HG03135 (cell line): Measurements from ENCODE around the gene TMBIM1.

Experiments used
- ATAC-seq: cut with Tn5 transposase; IDR thresholded peaks from one replicate; pipeline ENCODE4 v1.9.1; 2021; ENCODE audit warnings: mild to moderate bottlenecking, moderate library complexity; ENCODE audit not compliant: unreplicated experiment

Gene TMBIM1

DNA sequence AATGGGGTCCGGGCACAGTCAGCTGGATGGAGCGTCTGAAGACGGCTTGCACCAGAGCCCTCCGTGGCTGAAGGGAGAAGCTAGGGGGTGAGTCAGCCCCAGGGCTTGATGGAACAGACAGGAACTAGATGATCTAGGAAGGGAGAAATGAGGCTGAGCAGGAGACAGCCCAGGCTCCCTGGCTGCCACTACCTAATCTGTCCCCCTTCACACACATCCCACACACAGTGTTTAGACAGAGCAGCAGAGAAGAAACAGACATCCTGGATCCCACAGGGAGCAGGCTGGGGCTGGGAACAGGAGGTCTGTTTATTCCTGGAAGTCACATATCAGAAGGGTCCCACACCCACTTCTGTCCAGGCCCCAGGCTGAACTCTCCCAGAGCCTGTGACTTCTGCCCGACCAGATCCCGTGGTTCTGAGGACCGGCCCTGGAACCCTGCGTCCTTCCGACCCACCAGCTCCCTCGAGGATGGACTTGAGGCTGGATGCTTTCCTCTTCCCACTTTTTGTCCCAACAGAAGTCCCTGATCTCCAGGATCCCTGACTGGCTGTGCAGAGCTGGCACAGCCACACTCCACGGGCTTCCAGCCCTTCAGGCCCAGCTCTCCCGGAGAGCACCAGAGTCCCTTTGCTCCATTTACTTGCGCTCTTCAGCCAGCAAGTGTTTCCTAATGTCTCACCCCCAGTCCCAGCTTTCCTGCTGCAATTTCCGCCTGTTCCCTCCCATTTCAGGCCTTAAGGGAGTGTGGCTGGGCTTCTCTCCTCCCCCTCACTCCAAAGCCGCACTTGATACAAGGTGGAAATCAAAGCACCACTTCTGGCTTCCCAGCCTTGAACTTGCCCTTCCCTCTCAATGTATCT lies 33.0 kb downstream of the TMBIM1 start:
- no peak for ATAC-seq

DNA sequence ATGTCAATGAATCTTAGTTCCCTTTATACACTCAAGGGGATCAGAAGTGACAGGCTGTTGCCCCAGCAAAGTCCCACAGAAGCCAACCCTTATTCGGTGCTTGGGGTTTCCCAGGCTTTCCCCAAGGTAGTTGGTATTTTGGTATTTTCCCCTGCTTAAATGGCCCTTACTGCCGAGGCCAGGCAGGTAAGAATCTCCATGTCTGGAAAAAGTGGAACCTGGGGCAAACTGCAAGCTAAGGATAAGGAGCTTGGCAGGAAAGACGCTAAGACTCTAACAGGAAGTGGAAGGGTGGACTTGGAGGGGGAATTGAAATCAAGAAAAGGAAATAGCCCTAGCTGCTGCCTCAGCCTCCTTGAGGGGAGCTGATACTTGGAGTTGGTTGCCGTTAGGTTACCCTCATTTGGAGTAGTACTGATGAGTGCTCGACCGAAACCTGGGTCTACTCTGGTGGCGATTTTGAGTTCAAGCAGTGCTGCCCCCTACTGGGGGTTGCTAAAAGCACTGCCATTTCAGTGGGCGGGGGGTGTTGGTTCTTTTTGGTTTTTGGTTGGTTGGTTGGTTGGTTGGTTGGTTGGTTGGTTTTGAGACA lies 34.8 kb downstream of the TMBIM1 start:
- peak; percentile 73 for ATAC-seq

DNA sequence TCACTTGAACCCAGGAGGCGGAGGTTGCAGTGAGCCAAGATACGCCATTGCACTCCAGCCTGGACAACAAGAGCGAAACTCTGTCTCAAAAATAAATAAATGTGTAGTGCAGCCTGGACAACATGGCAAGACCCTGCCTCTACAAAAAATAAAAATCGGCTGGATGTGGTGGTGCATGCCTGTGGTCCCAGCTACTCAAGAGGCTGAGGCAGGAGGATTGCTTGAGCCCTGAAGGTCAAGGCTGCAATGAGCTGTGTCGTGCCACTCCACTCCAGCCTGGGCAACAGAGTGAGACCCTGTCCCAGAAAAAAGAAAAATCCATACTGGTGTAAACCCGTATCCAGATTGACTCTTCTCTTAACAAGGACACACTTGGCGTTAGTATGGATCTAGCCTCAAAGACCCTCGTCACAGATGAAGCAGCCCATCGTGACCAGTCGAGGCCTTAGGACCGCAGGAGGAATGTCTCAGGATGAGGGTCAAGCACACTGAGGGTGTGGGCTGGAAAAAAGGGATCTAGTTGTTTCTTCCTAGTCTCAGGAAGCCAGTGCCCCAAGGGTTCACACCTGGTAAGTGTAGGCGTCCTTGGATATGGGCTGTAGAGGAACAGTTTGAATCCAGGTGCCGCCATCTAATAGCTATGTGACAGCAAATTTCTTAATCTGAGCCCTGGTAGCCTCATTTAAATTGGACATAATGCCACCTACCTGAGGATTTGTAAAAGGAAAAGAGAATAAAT lies 35.5 kb downstream of the TMBIM1 start:
- ATAC-seq = no peak

DNA sequence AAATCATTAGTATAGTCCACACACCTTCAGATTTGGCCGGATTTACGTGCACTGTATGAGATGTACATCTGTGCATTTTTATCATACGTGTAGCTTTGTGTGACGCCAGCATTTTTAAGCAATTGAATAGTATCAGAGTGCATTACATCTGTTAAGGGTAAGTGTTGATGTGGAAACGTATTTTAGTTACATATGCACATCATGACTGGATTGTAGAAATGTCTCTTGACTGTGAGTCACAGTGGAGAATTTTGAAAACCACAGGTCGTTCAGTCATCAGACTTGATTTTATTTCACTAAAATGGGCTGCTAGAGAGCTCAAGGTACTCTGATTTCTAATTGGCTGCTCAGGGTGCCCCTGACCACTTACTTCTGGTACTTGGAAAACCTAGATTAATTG lies 36.9 kb downstream of the TMBIM1 start:
- no peak for ATAC-seq

DNA sequence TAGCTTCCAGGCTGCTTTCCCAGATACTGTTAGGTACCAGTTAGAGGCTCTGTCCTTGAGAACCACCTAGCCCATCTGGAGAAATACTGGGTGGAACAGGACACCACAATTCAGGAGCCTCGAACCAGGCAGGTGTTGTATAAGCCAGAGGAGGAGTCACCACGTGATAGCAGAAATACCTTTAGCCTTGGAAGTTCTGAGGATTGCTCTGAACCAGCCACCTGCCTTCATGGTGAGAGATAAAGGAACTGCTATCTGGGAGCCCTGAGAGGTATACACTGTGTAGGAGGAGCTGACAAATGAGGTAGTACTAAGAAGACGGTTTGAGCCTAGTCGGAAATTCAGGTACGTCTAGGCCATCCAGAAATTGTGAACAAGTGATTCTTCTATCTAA lies 39.1 kb downstream of the TMBIM1 start:
- ATAC-seq = no peak

DNA sequence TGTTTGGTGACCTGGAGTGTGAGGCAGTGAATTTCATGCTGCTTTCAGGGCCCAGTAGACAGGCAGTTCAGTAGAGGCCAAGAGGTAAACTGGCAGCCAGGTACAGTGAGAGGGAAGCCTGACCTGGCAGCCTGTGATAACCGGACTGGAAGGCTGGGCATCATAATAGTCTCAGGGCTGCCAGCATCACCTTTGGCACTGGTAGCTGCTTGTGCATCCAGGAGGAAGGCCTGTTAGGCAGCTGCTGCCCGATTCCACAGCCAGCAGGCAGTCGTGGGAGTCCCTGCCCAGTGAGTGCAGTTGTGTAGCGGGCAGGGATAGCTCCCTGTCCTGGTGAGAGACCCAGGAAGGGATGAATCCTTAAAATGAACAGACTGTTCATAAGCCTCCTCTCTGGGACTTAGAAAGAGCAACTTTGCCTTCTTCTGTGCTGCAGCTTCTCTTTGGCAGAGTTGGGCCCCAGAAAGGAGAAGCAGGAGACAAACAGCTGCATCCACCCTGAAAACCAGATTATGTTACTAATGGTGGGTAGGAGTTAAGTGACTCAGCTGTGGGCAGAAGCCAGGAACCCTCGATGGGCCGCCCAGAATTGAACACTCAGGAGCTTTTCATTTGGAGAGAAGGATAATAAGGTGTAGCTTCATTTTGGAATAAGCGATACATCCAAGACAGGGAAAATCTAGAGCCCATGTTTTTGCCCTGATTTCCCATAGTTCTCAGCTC lies 39.6 kb downstream of the TMBIM1 start:
- ATAC-seq = no peak

DNA sequence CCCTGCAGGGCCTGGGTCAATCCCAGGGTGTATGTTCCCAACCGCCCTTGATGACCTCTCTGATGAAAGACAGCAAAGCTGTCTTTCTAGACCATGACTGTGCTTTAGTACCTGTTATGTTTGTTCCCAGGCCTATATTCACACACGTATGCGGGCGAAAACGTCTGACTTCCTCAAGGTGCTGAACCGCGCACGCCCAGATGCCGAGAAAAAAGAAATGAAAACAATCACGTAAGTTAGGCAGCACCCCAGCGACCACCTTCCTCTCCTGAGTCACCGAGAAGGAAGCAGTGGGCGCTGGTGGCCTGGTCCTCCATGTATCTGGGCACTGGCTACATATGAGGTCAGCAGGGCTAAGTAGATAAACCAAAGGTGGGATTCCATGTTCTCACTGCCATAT lies 42.6 kb downstream of the TMBIM1 start:
- no peak for ATAC-seq

DNA sequence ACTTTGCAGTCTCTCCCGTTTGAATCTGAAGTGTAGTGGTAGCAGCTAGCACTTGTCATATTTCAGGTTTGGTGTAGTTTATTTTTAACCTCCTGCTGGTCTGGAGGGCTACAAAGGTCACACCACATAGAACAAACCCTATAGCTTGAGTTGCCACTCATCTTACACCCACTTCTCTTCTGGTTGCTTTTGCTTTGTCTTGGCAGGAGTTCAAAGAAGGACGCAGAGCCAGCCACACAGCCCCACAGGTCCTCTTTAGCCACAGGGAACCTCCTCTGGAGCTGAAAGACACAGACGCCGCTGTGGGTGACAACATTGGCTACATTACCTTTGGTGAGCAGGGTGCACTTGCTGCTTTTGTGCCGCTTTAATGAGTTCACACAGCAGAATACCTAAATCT lies 47.1 kb downstream of the TMBIM1 start:
- ATAC-seq = no peak

DNA sequence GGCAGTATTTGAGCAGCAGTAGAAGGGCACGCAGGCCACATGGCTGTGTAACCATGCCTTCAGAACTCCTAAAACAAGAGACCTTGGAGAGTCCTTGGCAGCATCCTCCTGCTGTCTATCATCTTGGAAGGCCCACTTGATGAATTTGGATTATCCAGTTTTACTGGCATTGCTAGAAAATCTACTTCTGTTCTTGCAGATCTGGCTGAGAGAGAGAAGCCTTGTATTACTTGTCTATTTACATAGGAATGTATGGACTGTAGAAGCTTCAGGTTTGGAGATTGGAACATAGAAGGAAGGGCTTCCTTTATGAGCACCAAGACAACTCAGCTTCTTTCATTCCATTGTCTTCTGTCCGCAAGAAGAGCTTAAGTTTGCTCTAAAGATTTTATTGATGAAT lies 47.6 kb downstream of the TMBIM1 start:
- no peak for ATAC-seq

DNA sequence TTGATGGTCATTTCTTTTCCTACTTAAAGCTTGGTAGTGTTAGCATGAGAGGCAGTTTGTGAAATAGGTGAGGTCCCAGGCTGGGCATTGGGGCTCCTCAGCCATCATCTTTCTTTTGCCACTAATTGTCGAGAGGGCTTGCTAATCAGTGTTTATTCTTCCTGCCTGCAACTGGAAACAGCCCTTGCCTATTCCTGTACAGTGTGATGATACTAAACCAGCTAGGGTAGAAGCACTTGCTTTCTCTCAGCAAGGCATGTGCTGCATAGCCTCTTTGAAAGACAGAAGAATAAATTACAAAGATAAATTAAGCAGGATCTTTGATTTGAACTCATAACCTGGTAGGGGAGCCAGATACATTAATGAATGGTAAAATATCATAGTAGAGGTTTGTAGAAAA lies 48.1 kb downstream of the TMBIM1 start:
- no peak for ATAC-seq

DNA sequence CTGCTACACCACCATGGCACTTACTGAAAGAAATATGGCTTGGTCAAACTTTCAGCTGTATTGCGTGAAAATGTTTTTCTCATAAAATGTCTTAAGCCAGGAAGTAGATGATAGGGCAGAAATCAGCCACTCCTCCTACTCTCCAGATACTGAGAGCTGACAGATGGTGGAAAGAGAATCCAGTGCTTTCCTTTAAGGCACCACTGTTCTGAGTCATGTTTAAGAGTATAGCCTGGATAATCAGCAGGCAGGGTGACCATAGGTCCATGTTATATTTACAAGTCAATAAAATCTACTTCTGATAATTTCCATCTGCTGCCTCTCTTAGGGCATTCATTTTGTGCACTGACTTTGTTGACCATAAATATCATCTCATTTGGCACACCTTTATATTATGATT lies 53.4 kb downstream of the TMBIM1 start:
- no peak for ATAC-seq

DNA sequence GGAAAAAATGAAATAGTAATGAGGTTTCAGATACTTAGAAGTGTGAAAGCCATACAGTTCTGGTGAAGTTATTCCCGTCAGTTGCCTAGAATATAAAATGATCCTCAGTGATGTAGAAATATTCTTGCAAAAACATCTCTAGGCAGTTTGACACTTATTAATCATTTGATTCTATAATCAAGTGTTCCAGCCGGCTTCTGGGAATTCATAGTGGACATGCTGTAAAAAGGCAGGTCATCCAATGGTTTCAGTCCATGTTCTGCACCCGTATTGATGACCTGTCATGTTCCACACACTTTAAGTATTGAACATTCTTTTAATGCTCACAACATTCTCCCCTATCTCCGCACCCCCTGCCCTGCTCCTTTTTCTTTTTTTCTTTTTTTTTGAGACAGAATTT lies 55.5 kb downstream of the TMBIM1 start:
- ATAC-seq = no peak

DNA sequence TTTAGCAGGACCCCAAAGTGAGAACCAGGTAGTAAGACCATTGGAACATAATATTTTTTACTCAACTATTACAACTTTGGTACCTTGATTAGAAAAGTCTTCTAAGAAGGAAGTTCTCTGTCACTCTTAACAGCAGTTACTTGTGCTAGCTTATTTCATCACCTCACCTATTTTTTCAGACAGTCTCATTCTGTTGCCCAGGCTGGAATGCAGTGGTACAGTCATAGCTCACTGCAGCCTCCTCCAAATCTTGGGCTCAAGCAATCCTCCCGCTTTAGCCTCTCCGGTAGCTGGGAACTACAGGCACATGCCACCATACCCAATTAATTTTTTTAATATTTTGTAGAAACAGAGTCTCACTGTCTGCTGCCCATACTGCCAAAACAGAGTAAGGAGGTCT lies 57.3 kb downstream of the TMBIM1 start:
- ATAC-seq = no peak

DNA sequence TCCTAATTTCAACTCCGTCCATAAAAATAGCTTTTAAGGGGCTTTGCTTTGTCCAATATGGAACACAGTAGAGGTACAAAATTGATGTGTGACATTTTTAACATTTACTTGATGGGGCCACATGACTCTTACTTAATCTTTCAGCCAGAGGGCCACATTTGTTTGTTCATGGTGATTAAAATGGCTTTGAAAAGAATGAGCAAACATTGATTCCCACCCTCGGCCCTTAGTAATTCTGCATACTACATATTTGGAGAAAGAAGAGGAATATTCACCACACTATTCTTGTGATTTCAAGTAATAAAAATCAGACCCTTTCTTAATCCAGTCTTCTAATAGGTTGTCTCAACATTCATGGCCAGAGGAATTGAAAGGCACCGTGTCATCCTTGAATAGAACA lies 57.8 kb downstream of the TMBIM1 start:
- ATAC-seq = no peak

DNA sequence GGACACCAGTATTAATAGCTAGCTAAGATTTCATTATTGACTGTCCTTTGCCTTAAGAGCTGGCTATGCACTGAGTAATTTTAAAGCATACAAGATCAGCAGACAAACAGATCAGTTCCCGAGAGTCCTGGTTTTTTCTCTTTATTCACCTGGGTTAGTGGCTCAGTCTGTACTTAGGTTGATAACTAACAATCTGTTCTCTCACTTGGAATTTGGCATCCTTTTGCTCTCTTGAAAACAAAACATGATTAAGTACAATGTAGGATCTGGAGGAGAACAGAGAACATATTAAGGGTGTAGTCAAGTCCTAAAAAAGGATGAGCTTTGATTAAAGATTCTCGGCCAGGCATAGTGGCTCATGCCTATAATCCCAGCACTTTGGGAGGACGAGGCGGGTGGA lies 58.8 kb downstream of the TMBIM1 start:
- ATAC-seq = no peak

DNA sequence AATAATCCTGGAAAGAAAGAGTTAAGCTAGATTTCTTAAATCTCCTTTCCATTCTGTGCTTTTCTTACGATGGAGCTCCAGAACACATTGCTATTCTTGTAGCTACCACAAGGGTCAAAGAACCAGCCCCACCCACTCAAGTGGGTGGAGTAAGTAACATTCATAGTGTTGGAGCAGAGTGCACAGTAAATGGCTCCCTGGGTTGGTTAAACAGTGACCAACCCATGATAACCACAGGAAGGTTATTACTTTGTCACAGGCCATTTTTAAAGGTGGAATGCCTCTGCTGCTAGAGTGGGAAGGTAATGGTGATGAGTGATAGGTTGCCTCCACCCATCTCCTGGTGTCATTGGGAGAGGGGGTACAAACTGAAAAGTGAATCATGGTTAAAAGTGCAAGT lies 61.4 kb downstream of the TMBIM1 start:
- ATAC-seq = peak; percentile 65

DNA sequence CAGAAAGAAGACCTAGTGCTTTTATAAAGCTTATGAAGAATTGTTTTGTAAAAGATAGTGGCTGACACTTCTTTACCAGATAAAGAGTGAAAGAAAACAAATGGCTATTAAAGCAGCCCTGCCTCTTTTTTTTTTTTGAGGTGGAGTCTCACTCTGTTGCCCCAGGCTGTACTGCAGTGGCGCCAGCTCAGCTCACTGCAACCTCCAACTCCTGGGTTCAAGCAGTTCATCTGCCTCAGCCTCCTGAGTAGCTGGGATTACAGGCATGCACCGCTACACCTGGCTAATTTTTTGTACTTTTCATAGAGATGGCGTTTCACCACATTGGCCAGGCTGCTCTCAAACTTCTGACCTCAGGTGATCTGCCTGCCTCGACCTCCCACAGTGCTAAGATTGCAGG lies 62.5 kb downstream of the TMBIM1 start:
- no peak for ATAC-seq

DNA sequence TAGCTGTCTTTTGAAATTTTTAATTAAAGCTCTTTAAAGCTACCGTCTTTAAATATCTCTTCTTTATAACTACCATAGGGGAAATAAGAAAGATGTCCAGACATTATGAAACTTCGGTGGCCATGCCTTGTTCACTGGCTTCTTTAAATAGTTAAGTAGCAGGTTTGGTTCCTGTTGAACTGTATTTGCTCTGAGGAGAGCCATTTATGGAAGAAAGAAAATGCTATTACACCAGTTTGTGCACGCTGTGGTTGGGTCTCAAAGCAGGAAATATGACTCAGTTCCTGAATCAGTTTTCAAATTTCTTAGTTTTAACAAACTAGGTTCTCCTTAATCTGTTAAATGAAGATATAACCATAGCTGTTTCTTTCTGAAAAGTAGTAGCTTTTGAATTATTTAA lies 63.1 kb downstream of the TMBIM1 start:
- ATAC-seq = peak; percentile 82

DNA sequence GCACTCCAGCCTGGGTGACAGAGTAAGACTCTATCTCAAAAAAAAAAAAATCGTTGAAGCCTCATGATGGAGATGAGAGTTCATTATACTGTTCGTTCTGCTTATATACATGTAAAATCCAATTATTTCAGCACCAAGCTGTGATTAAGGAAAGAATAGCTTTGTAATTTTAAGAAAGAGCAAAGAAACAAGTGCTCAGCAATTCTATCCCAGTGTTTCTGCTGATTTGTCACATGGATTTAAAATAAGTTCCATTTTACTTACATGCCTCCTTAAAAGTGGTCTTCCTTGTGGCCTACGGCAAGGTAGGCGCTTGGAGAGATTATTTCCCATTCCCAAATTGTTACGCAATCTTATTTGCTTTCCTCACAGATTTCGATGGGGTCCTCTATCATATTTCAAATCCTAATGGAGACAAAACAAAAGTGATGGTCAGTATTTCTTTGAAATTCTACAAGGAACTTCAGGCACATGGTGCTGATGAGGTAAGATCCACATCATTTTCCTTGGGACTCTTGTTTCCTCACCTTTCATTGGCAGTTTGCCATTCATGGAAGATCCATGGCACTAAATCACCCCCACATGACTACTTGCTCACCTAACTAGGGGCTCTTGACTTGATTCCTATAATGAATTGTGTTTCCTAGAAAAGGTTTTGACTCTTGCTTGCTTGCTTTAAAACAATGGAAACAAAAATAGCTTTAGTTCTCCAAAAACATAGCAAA lies 63.8 kb downstream of the TMBIM1 start:
- no peak for ATAC-seq

DNA sequence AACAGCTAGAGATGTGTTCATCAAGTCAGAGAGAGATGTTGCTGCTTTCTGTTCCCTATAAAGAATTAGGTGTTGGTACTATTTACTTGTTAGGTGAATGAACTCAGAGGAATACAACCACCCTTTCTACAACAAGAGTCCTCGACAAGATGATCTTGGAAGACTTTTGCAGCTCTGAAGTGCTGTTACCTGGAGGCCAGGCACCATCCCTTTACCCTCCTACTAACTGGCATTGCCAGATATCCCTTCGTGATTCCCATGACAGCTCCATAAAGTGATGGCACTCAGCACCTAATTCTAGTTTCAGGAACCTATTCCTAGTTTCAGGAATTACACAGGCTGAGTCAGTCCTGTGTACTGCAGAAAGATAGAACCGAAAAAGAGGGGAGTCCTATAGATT lies 65.4 kb downstream of the TMBIM1 start:
- ATAC-seq = no peak
